Hepatocyte (in vitro differentiated cells): ENCODE results near the gene TMEM108.

Source experiments
- EZH2 ChIP-seq: fragments of 200-600 bp; sonication (generic); IDR thresholded peaks from 2 replicates; pipeline ENCODE4 v1.6.1; 2016; ENCODE audit warnings: antibody characterized with exemption, mild to moderate bottlenecking, borderline replicate concordance
- EZH2phosphoT487 ChIP-seq: fragments of 200-600 bp; sonication (generic); IDR thresholded peaks from one replicate; pipeline ENCODE4 v1.6.1; 2018; ENCODE audit warnings: antibody characterized with exemption, mild to moderate bottlenecking, low read depth, moderate library complexity; ENCODE audit not compliant: unreplicated experiment, severe bottlenecking
- TF ChIP-seq, protein P1 (sequence below): fragments of 200-600 bp; sonication (generic); IDR thresholded peaks from 2 replicates; pipeline ENCODE4 v1.5.1; 2016; ENCODE audit warnings: antibody characterized with exemption, mild to moderate bottlenecking; ENCODE audit not compliant: poor library complexity

DNA sequence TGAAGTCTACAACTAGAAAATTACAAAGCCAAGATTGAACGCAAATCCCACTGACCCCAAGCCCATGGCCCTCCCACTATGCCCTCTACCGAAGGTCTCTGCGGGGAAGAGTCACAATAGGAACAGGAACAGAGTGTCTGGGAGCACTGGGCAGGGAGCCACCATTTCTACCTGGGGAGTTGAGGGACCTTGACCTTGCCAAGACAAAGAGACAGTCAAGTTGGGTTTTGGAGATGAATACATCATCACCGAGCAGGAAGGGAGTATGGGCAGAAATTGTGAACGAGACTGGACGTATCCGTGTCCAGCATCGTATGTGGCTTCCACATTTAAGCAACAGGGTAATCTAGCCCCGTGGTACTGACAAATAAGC is 330.9 kb downstream of the TMEM108 start:
- TF ChIP-seq, protein P1, sequence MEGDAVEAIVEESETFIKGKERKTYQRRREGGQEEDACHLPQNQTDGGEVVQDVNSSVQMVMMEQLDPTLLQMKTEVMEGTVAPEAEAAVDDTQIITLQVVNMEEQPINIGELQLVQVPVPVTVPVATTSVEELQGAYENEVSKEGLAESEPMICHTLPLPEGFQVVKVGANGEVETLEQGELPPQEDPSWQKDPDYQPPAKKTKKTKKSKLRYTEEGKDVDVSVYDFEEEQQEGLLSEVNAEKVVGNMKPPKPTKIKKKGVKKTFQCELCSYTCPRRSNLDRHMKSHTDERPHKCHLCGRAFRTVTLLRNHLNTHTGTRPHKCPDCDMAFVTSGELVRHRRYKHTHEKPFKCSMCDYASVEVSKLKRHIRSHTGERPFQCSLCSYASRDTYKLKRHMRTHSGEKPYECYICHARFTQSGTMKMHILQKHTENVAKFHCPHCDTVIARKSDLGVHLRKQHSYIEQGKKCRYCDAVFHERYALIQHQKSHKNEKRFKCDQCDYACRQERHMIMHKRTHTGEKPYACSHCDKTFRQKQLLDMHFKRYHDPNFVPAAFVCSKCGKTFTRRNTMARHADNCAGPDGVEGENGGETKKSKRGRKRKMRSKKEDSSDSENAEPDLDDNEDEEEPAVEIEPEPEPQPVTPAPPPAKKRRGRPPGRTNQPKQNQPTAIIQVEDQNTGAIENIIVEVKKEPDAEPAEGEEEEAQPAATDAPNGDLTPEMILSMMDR: no peak
- TF ChIP-seq EZH2 (no peak), EZH2phosphoT487 (no peak)
